ENCODE measurements around the gene INAFM2. TPM values are rescaled to one million over a fixed set of nuclear protein-coding genes. Genes with fewer than 3 reads are reported as not detected.

Gene INAFM2
- total RNA-seq, 1 experiment from 2014 or later: 8.8 TPM

- BruUV-seq (replicated peaks): no TSS peak
- TF ChIP-seq RAD21 (IDR thresholded peaks at IDR 0.05; ENCODE audit: low read depth) (no peak), EZH2 (IDR thresholded peaks at IDR 0.05) (no peak)
- ATAC-seq: no peak
- Histone ChIP-seq H3K4me1 (ENCODE audit: control insufficient read depth in 1 of 2, insufficient read depth in 2 of 2, low read length in 2 of 2) (peaks cover 38 to 78% of the 10 kb centered on the region in 2 experiments), H2AFZ (ENCODE audit: low read depth, low read length, poor library complexity, severe bottlenecking) (no peak overlapping the region), H3K36me3 (ENCODE audit: control insufficient read depth in 1 of 2, insufficient read depth in 2 of 2, low read length in 2 of 2) (no peaks in the 10 kb centered on the region), H4K20me1 (ENCODE audit: insufficient read depth) (no peaks in the 10 kb centered on the region), H3K9me3 (ENCODE audit: control insufficient read depth in 1 of 2, insufficient read depth in 1 of 2, low read depth in 1 of 2, low read length in 2 of 2) (no peaks in the 10 kb centered on the region), H3K4me3 (replicated peaks in 1 of 2; ENCODE audit: low read depth in 1 of 2, low read length in 2 of 2) (no peak overlapping the region), H3K9me2 (ENCODE audit: insufficient read depth) (no peaks in the 10 kb centered on the region), H3K79me2 (ENCODE audit: insufficient read depth, low read length) (peaks cover 5% of the 10 kb centered on the region; the same call in 1 of the 2 replicates), H3K4me2 (ENCODE audit: low read length) (no peak overlapping the region), H3K27me3 (ENCODE audit: insufficient read depth, low read length) (no peaks in the 10 kb centered on the region), H3K9ac (ENCODE audit: low read length) (no peak overlapping the region), H3K27ac (ENCODE audit: low read depth, low read length) (no peak overlapping the region)
- CTCF ChIA-PET: interaction anchor here (0.8 to 2.9 kb wide), 4 partner anchors 13 to 20 kb away, joined by 3 to 22 read pairs (median 3); partner anchors contain the start of gene DISP2
- RAD21 ChIA-PET (ENCODE audit: low non-redundant PET in 1 of 2, low total read pairs in 2 of 2, uncharacterized antibody in 2 of 2, unreplicated experiment in 2 of 2): no interaction called here
- no peak for DNase-seq (ENCODE audit: low read depth, low spot score)
- POLR2A ChIA-PET: no interaction called here
- intact Hi-C loops (cut with micrococcal nuclease): loop anchor here (10.0 kb wide), 1 partner anchor 162 kb away; no protein-coding TSS in a partner anchor
Observed at GRCh38 chr15:40342416-40343320, 19.2 kb downstream of the INAFM2 start.

- H3K36me3 ChIP-seq (ENCODE audit: control insufficient read depth in 1 of 2, insufficient read depth in 2 of 2, low read length in 2 of 2): no peaks in the 10 kb centered on the region
- H3K4me2 ChIP-seq (ENCODE audit: low read length): no peak overlapping the region
- no peak overlapping the region for H3K27ac ChIP-seq (ENCODE audit: low read depth, low read length)
- no peak overlapping the region for H3K9ac ChIP-seq (ENCODE audit: low read length)
- intact Hi-C loops (cut with micrococcal nuclease): loop anchor here (10.0 kb wide), 1 partner anchor 161 kb away; no protein-coding TSS in a partner anchor
- peaks cover 5% of the 10 kb centered on the region; the same call in 1 of the 2 replicates for H3K79me2 ChIP-seq (ENCODE audit: insufficient read depth, low read length)
- ChIA-PET POLR2A (no interaction called here), RAD21 (ENCODE audit: low non-redundant PET in 1 of 2, low total read pairs in 2 of 2, uncharacterized antibody in 2 of 2, unreplicated experiment in 2 of 2) (interaction anchor here in 1 of 2 experiments (1.5 kb wide), 1 partner anchor 13 kb away, joined by 3 read pairs; no protein-coding TSS in a partner anchor), CTCF (interaction anchor here (1.0 to 2.9 kb wide), 5 partner anchors 12 to 126 kb away, joined by 3 to 22 read pairs (median 3); partner anchors contain the start of gene DISP2)
- no peaks in the 10 kb centered on the region for H3K27me3 ChIP-seq (ENCODE audit: insufficient read depth, low read length)
- no peaks in the 10 kb centered on the region for H4K20me1 ChIP-seq (ENCODE audit: insufficient read depth)
- DNase-seq (ENCODE audit: low read depth, low spot score) (no peak), ATAC-seq (no peak)
- no peak overlapping the region for H2AFZ ChIP-seq (ENCODE audit: low read depth, low read length, poor library complexity, severe bottlenecking)
- no peak overlapping the region for H3K4me3 ChIP-seq (replicated peaks in 1 of 2; ENCODE audit: low read depth in 1 of 2, low read length in 2 of 2)
- no peaks in the 10 kb centered on the region for H3K9me2 ChIP-seq (ENCODE audit: insufficient read depth)
- no peaks in the 10 kb centered on the region for H3K9me3 ChIP-seq (ENCODE audit: control insufficient read depth in 1 of 2, insufficient read depth in 1 of 2, low read depth in 1 of 2, low read length in 2 of 2)
- TF ChIP-seq FOSL1 (IDR thresholded peaks at IDR 0.05; ENCODE audit: low read depth) (no peak), ZNF274 (IDR thresholded peaks at IDR 0.05; ENCODE audit: low read depth, low read length) (no peak)
- BruUV-seq (replicated peaks): no TSS peak
- H3K4me1 ChIP-seq (ENCODE audit: control insufficient read depth in 1 of 2, insufficient read depth in 2 of 2, low read length in 2 of 2): peaks cover 30 to 78% of the 10 kb centered on the region in 2 experiments
Observed at GRCh38 chr15:40343512-40343911, 20.0 kb downstream of the INAFM2 start.

Measured in HCT116 (cell line).